Mesothelial cell of epicardium (in vitro differentiated cells): ENCODE measurements around the gene LEUTX. TPM values are rescaled to one million over a fixed set of nuclear protein-coding genes. Genes with fewer than 3 reads are reported as not detected.
"Not testable (repeated sequence)": the region's sequence is repeated elsewhere in the genome, so short reads cannot be mapped to it uniquely, and the experiment has no call there.

Experiments used
- DNase-seq, 2 experiments: peaks; one replicate each; pipeline ENCODE4 v3.0.0; 2021; ENCODE audit warnings: low spot score in 2 of 2; ENCODE audit not compliant: unreplicated experiment in 2 of 2
- H3K27ac Mint-ChIP-seq: 2 replicates; pipeline ENCODE4 v1.8.0; 2021; ENCODE audit warnings: mixed read lengths
- H3K27me3 Mint-ChIP-seq: 2 replicates; pipeline ENCODE4 v1.8.0; 2021; ENCODE audit warnings: low read depth, mixed read lengths
- H3K36me3 Mint-ChIP-seq: 2 replicates; pipeline ENCODE4 v1.8.0; 2021; ENCODE audit warnings: mixed read lengths
- H3K4me1 Mint-ChIP-seq: 2 replicates; pipeline ENCODE4 v1.8.0; 2021; ENCODE audit warnings: mixed read lengths
- H3K4me3 Mint-ChIP-seq: 2 replicates; pipeline ENCODE4 v1.8.0; 2021; ENCODE audit warnings: mild to moderate bottlenecking, moderate library complexity, mixed read lengths
- H3K9me3 Mint-ChIP-seq: 2 replicates; pipeline ENCODE4 v1.8.0; 2021; ENCODE audit warnings: mixed read lengths
- total RNA-seq: library from RNA; stranded (reverse); gene quantifications from 3 replicates; pipeline ENCODE4 v1.2.1, GENCODE V29; 2021
- TF ChIP-seq, protein P1 (sequence below): fragments of 200-600 bp; sonication (generic); IDR thresholded peaks from one replicate; pipeline ENCODE4 v1.5.0; 2021; ENCODE audit warnings: antibody characterized with exemption; ENCODE audit not compliant: unreplicated experiment

LEUTX gene
- total RNA-seq, 1 donor from 2014 or later = not detected

GRCh38 chr19:39811064-39811463, 32.4 kb downstream of the LEUTX start:
- Mint-ChIP-seq H3K36me3 (no peaks in the 10 kb centered on the region), H3K9me3 (peaks cover 8% of the 10 kb centered on the region), H3K4me1 (peaks cover 4% of the 10 kb centered on the region), H3K4me3 (no peak overlapping the region), H3K27me3 (peaks cover 4% of the 10 kb centered on the region), H3K27ac (no peak overlapping the region)
- DNase-seq = no peak
- TF ChIP-seq, protein P1, sequence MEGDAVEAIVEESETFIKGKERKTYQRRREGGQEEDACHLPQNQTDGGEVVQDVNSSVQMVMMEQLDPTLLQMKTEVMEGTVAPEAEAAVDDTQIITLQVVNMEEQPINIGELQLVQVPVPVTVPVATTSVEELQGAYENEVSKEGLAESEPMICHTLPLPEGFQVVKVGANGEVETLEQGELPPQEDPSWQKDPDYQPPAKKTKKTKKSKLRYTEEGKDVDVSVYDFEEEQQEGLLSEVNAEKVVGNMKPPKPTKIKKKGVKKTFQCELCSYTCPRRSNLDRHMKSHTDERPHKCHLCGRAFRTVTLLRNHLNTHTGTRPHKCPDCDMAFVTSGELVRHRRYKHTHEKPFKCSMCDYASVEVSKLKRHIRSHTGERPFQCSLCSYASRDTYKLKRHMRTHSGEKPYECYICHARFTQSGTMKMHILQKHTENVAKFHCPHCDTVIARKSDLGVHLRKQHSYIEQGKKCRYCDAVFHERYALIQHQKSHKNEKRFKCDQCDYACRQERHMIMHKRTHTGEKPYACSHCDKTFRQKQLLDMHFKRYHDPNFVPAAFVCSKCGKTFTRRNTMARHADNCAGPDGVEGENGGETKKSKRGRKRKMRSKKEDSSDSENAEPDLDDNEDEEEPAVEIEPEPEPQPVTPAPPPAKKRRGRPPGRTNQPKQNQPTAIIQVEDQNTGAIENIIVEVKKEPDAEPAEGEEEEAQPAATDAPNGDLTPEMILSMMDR = no peak

DNA sequence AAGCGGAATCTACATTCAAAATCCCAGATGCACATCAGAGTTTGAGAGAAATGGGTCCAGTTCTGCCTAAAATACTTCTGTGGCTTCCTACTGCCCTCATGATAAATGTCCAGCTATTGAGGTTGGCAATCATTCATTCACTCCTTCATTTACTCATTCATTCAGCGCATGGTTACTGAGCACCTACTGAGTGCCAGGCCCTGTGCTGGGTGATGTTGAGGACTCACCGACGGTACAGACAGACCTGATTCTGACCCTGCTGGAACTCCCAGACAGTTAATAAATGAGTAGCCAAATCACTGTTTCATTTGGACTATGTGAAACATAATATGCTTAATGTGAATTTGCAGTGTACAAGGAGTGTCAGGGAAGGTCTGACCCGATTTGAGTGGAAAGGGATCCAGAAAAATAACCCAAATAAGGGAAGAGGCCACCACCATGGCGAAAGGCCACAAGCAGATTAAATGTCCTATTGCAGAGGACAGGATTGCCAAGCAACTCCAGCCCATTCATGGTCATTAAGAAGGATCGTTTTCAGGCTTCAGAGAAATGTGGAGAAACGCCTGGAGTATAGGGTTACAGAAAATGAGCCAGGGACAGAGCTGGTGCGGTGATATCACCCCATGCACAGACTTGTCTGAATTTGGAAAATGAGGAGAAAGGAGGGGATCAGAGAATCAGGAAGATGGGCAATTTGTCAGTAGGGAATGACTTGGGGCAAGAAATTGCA, 34.8 kb downstream of the LEUTX start:
- H3K27me3 Mint-ChIP-seq = peaks cover 2% of the 10 kb centered on the region
- DNase-seq = no peak
- peaks cover 3% of the 10 kb centered on the region for H3K9me3 Mint-ChIP-seq
- H3K4me3 Mint-ChIP-seq = no peak overlapping the region
- H3K27ac Mint-ChIP-seq = no peak overlapping the region
- H3K36me3 Mint-ChIP-seq = no peaks in the 10 kb centered on the region
- TF ChIP-seq, protein P1 = no peak
- H3K4me1 Mint-ChIP-seq = peaks cover 4% of the 10 kb centered on the region

DNA sequence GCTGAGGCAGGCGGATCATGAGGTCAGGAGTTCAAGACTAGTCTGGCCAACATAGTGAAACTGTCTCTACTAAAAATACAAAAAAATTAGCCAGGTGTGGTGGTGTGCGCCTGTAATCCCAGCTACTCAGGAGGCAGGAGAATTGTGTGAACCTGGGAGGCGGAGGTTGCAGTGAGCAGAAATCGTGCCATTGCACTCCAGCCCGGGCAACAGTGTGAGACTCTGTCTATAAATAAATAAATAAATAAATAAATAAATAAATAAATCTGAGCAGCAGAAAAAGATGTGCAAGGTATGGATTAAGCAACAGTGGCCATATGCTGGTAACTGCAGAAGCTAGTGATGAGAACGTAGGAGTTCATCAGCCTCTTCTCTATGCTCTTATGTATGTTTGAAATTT, 35.5 kb downstream of the LEUTX start:
- not testable (repeated sequence) for DNase-seq, H3K36me3 Mint-ChIP-seq, H3K4me3 Mint-ChIP-seq, H3K4me1 Mint-ChIP-seq, H3K27ac Mint-ChIP-seq, H3K27me3 Mint-ChIP-seq, H3K9me3 Mint-ChIP-seq

GRCh38 chr19:39814595-39814994, 35.9 kb downstream of the LEUTX start:
- Mint-ChIP-seq H3K4me3 (no peak overlapping the region), H3K27me3 (no peaks in the 10 kb centered on the region), H3K9me3 (no peaks in the 10 kb centered on the region), H3K4me1 (peaks cover 4% of the 10 kb centered on the region), H3K36me3 (no peaks in the 10 kb centered on the region), H3K27ac (no peak overlapping the region)
- DNase-seq = no peak
- TF ChIP-seq, protein P1 = no peak

- TF ChIP-seq, protein P1 = no peak
- Mint-ChIP-seq H3K36me3 (no peaks in the 10 kb centered on the region), H3K9me3 (no peaks in the 10 kb centered on the region), H3K27me3 (no peaks in the 10 kb centered on the region), H3K4me1 (peaks cover 4% of the 10 kb centered on the region), H3K4me3 (no peak overlapping the region), H3K27ac (no peak overlapping the region)
- DNase-seq = no peak
Measured at GRCh38 chr19:39816287-39817048, 37.8 kb downstream of the LEUTX start.

DNA sequence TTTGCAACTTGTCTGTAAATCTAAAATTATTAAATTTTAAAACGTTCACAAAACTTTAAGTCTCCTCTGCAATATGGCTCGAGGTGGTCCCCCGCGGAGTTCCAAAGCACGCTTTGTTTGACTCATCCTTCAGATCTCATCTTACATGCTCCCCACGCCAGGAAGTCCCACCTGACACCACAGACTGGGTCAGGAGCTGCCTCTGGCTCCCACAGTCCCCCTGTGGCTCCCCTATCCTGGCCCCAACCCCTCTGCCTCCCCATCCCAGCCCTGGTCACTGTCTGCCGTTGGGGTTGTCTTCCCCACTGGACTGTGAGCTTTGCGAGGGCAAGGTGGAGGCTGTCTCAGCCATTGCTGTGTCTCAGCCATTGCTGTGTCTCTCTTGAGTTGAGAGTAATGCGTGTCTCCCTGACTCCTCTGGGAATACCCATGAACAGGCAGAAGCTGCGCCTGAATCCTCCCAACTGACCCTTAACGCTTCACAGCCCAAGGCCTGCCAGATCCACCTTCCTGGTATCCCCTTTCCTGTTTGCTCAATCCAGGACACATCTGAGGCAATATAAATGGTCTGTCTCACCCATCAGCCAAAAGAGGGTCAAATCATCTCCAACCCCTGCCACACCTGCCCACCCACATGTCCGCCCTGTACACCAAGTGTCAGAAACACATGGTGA, 39.4 kb downstream of the LEUTX start:
- H3K9me3 Mint-ChIP-seq = no peaks in the 10 kb centered on the region
- TF ChIP-seq, protein P1 = no peak
- no peak for DNase-seq
- no peaks in the 10 kb centered on the region for H3K27me3 Mint-ChIP-seq
- peaks cover 4% of the 10 kb centered on the region for H3K4me1 Mint-ChIP-seq
- H3K36me3 Mint-ChIP-seq = no peaks in the 10 kb centered on the region
- H3K27ac Mint-ChIP-seq = no peak overlapping the region
- H3K4me3 Mint-ChIP-seq = no peak overlapping the region
